Measurements from ENCODE around the gene HECTD2. TPM values are rescaled to one million over a fixed set of nuclear protein-coding genes. Genes with fewer than 3 reads are reported as not detected.
"Not testable (repeated sequence)": the region's sequence is repeated elsewhere in the genome, so short reads cannot be mapped to it uniquely, and the experiment has no call there.

HECTD2 gene
- total RNA-seq, result 21.9 and 22.1 TPM in 2 replicates
- long read RNA-seq, full-length matches to known transcripts, result 5 of 31 reads
- long read RNA-seq, partial matches to known transcripts, result 19 of 31 reads
- long read RNA-seq, other reads (novel, unspliced or antisense), result 7 of 31 reads

GRCh38 chr10:91409869-91410637 lies at the start of gene HECTD2:
Gene HECTD2, plus strand, starts transcription at chr10:91410344. Its CDS starts 95 bp downstream, at chr10:91410439.
- no peaks in the 10 kb centered on the region for H3K9me3 Mint-ChIP-seq (ENCODE audit: unreplicated experiment)
- peak; percentile 61 for TF ChIP-seq CTCF (IDR thresholded peaks at IDR 0.05)
- no peaks in the 10 kb centered on the region for H3K27me3 Mint-ChIP-seq (ENCODE audit: unreplicated experiment)
- H3K4me1 Mint-ChIP-seq (ENCODE audit: unreplicated experiment), result peaks cover 27% of the 10 kb centered on the region
- peaks cover 2% of the 10 kb centered on the region for H3K36me3 Mint-ChIP-seq (ENCODE audit: unreplicated experiment)
- peak within 1 kb of the TSS; percentile 86 for H3K4me3 Mint-ChIP-seq (ENCODE audit: unreplicated experiment)
- H3K27ac Mint-ChIP-seq (ENCODE audit: unreplicated experiment), result peak within 1 kb of the TSS; percentile 96
- DNase-seq (ENCODE audit: extremely low spot score, unreplicated experiment), result peak; percentile 94

GRCh38 chr10:91360461-91360860 lies 49.7 kb upstream of the HECTD2 start:
- H3K27me3 Mint-ChIP-seq (ENCODE audit: unreplicated experiment), result no peaks in the 10 kb centered on the region
- DNase-seq (ENCODE audit: extremely low spot score, unreplicated experiment), result no peak
- peaks cover 9% of the 10 kb centered on the region for H3K9me3 Mint-ChIP-seq (ENCODE audit: unreplicated experiment)
- no peak overlapping the region for H3K4me3 Mint-ChIP-seq (ENCODE audit: unreplicated experiment)
- TF ChIP-seq CTCF (IDR thresholded peaks at IDR 0.05), result no peak
- H3K4me1 Mint-ChIP-seq (ENCODE audit: unreplicated experiment), result peaks cover 3% of the 10 kb centered on the region
- no peaks in the 10 kb centered on the region for H3K36me3 Mint-ChIP-seq (ENCODE audit: unreplicated experiment)
- H3K27ac Mint-ChIP-seq (ENCODE audit: unreplicated experiment), result no peak overlapping the region

- DNase-seq (ENCODE audit: extremely low spot score, unreplicated experiment); H3K4me3 Mint-ChIP-seq (ENCODE audit: unreplicated experiment); H3K9me3 Mint-ChIP-seq (ENCODE audit: unreplicated experiment); H3K27ac Mint-ChIP-seq (ENCODE audit: unreplicated experiment); H3K4me1 Mint-ChIP-seq (ENCODE audit: unreplicated experiment); H3K27me3 Mint-ChIP-seq (ENCODE audit: unreplicated experiment); H3K36me3 Mint-ChIP-seq (ENCODE audit: unreplicated experiment): not testable (repeated sequence)
These were observed 44.6 kb upstream of the HECTD2 start for GRCh38 chr10:91365519-91365918.

GRCh38 chr10:91366704-91367103 lies 43.4 kb upstream of the HECTD2 start:
- no peak overlapping the region for H3K4me3 Mint-ChIP-seq (ENCODE audit: unreplicated experiment)
- DNase-seq (ENCODE audit: extremely low spot score, unreplicated experiment), result no peak
- H3K27ac Mint-ChIP-seq (ENCODE audit: unreplicated experiment), result no peak overlapping the region
- H3K36me3 Mint-ChIP-seq (ENCODE audit: unreplicated experiment), result no peaks in the 10 kb centered on the region
- peaks cover 5% of the 10 kb centered on the region for H3K4me1 Mint-ChIP-seq (ENCODE audit: unreplicated experiment)
- peaks cover 9% of the 10 kb centered on the region for H3K9me3 Mint-ChIP-seq (ENCODE audit: unreplicated experiment)
- H3K27me3 Mint-ChIP-seq (ENCODE audit: unreplicated experiment), result no peaks in the 10 kb centered on the region
- no peak for TF ChIP-seq CTCF (IDR thresholded peaks at IDR 0.05)

- TF ChIP-seq CTCF (IDR thresholded peaks at IDR 0.05), result no peak
- H3K4me3 Mint-ChIP-seq (ENCODE audit: unreplicated experiment), result no peak overlapping the region
- peaks cover 5% of the 10 kb centered on the region for H3K4me1 Mint-ChIP-seq (ENCODE audit: unreplicated experiment)
- H3K27me3 Mint-ChIP-seq (ENCODE audit: unreplicated experiment), result no peaks in the 10 kb centered on the region
- DNase-seq (ENCODE audit: extremely low spot score, unreplicated experiment), result no peak
- H3K36me3 Mint-ChIP-seq (ENCODE audit: unreplicated experiment), result no peaks in the 10 kb centered on the region
- peaks cover 9% of the 10 kb centered on the region for H3K9me3 Mint-ChIP-seq (ENCODE audit: unreplicated experiment)
- H3K27ac Mint-ChIP-seq (ENCODE audit: unreplicated experiment), result no peak overlapping the region
These were observed 43.0 kb upstream of the HECTD2 start for GRCh38 chr10:91367127-91367531.

All from osteocyte (in vitro differentiated cells).